Neural cell (in vitro differentiated cells): ENCODE measurements around the gene INPP5A.

Experiments
- EP300 ChIP-seq: fragments of 450-650 bp; conservative IDR thresholded peaks from 2 replicates; pipeline ENCODE4 v1.6.1; 2014; ENCODE audit warnings: antibody characterized with exemption, mild to moderate bottlenecking, moderate library complexity; ENCODE audit not compliant: poor library complexity, severe bottlenecking
- TF ChIP-seq, protein P1 (sequence below): fragments of 450-650 bp; IDR thresholded peaks from 2 replicates; pipeline ENCODE4 v1.5.1; 2014; ENCODE audit warnings: antibody characterized with exemption, mild to moderate bottlenecking, moderate library complexity; ENCODE audit not compliant: poor library complexity, severe bottlenecking

DNA sequence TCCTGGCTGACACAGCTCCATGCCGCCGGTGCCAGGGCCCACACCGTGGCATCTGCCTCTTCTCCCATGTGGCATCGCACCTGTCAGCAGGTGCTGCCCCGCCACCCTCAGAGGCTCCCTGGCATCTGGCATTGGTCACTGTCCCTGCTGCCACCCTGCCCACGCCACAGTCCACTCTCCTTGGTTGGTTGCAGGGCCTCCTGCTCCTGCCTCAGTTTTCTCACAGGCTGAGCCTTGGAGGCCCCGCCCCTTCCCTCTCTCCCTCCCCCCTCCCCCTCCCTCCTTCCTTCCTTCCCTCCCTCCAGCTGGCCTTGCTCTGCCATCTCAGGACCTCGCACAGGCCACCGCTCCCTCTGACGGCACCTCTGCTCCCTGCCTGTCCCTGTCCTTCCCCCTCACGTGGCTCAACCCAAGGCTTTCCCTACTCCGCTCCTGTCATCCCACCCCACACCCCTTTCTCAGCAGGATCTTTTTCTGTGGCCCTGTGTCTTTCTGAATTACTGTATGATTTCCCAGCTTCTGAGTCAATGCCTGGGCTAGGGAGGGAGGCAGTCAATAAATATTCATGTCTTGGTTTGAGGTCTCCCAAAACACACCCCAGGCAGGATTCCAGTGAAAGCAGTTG lies 87.4 kb downstream of the INPP5A start:
- TF ChIP-seq, protein P1, sequence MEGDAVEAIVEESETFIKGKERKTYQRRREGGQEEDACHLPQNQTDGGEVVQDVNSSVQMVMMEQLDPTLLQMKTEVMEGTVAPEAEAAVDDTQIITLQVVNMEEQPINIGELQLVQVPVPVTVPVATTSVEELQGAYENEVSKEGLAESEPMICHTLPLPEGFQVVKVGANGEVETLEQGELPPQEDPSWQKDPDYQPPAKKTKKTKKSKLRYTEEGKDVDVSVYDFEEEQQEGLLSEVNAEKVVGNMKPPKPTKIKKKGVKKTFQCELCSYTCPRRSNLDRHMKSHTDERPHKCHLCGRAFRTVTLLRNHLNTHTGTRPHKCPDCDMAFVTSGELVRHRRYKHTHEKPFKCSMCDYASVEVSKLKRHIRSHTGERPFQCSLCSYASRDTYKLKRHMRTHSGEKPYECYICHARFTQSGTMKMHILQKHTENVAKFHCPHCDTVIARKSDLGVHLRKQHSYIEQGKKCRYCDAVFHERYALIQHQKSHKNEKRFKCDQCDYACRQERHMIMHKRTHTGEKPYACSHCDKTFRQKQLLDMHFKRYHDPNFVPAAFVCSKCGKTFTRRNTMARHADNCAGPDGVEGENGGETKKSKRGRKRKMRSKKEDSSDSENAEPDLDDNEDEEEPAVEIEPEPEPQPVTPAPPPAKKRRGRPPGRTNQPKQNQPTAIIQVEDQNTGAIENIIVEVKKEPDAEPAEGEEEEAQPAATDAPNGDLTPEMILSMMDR, result no peak
- TF ChIP-seq EP300, result no peak
